GM21786 (cell line): ENCODE data around the gene TRIM38.
"Not testable (repeated sequence)": the region's sequence is repeated elsewhere in the genome, so short reads cannot be mapped to it uniquely, and the experiment has no call there.

Experiments used
- ATAC-seq: cut with Tn5 transposase; IDR thresholded peaks from one replicate; pipeline ENCODE4 v1.9.1; 2021; ENCODE audit not compliant: unreplicated experiment

Gene TRIM38, protein sequence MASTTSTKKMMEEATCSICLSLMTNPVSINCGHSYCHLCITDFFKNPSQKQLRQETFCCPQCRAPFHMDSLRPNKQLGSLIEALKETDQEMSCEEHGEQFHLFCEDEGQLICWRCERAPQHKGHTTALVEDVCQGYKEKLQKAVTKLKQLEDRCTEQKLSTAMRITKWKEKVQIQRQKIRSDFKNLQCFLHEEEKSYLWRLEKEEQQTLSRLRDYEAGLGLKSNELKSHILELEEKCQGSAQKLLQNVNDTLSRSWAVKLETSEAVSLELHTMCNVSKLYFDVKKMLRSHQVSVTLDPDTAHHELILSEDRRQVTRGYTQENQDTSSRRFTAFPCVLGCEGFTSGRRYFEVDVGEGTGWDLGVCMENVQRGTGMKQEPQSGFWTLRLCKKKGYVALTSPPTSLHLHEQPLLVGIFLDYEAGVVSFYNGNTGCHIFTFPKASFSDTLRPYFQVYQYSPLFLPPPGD

DNA sequence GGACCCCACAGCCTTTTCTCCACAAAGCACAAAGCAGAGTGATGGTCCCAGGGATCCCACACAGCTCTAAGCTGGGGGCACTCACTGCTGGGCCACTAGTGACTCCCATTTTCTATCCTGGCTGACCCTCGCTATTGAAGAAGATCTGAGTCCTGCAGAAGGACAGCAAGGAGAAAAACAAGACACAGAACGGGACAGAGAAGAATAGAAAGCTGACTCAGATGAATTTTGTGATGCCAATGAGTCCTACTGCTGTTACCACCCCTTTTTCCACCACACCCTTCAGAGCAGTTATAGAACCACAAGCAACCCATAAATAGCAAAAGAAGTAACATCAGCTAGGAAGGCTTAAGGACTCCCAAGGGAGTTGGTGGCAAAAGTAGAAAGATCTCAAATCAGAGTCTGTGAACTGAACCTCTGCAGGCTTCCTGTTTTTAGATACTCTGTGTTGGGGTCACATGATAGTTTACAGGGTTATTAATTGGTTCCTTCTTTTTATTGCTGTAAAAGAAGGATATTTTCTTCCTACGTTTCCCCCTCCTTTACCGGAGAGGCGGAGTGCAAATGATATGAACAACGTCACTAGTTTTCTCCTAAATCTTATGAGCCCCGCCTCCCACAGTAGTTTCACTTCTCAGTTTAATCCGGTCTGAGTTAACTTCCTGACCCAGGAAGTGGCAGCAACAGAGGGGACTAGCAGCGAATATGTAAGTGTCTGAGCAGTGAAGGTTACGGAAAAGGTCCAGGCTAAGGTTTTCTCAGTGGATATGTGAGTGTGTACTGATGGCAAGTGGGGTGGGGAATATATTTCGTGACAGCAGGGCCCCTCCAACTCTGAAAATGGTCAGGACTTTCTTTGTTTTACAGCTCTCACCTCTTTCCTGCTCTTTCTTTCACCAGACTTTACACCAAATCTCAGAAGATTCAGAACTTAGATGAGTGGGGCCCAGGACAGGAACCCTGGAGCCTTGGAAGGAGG is at the start of gene TRIM38:
TSS of gene TRIM38 (plus strand) at position 654 of the 979 bp plus-strand sequence. CDS start 3,721 bp downstream, outside the sequence.
- peak; percentile 75 for ATAC-seq

DNA sequence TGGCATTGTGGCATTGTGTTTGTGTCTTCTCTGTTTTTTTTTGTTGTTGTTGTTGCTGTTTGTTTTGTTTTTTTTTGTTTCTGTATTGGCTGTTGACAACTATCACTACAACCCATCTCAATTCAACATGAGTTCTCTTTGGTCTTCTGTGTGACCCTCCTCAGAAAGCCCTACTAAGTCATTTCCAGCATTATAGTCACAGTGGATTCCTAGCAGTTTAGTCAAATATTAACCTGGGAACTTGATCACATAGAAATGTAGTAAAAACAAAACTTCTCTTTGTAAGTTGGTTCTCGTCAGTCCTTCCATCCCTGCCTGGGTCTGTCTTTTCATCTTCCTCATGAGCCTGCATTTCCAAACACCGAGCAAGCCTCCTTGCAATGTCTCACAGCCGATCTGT is 48.9 kb upstream of the TRIM38 start:
- no peak for ATAC-seq

DNA sequence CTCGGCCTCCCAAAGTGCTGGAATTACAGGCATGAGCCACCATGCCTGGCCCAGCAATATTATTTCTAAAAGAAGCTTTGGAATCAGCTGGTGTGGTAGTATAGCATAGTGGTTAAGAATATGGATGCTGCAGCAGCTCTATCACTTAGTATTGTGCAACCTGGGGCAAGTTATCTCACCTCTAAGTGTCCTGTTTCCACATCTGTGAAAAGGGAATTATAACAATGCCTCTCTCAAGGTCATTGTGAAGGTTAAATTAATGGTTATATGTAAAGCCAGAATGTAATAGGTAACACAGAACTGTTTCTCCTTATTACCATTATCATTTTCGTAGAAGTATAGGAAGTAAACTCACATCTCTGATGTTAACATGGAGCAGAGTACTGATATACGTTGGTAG is 46.3 kb upstream of the TRIM38 start:
- no peak for ATAC-seq

DNA sequence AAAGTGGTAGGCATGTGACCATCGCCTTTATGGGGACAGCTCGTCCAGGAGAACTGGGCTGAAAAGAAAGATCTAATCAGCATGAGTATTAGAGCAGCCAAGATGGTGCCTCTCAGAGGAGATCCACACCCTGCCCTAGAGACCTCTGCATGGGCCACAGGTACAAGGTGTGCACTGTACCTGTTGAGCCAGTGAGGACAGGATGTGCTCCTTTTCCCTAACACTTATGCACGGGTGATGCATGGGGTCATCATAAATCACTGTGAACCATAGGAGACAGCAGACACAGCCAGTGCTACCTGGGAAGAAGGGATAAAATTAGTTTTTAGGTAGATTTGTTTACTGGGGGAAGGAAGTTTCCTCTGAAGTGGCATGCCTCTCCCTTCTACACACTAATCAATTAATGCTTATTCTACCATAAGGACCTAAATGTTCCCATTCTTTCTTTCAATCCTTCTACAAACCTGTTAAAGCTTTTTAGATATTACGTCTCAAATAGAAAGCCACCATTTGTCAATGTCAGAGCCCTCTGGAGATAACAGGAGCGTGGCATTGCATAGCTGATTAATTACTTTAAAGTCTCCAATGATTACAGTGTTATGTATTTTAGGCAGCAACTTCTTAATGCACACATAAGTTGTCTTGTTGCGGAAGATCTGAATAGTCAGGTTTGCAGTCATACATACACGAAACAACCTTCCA is 45.7 kb upstream of the TRIM38 start:
- ATAC-seq, result no peak

DNA sequence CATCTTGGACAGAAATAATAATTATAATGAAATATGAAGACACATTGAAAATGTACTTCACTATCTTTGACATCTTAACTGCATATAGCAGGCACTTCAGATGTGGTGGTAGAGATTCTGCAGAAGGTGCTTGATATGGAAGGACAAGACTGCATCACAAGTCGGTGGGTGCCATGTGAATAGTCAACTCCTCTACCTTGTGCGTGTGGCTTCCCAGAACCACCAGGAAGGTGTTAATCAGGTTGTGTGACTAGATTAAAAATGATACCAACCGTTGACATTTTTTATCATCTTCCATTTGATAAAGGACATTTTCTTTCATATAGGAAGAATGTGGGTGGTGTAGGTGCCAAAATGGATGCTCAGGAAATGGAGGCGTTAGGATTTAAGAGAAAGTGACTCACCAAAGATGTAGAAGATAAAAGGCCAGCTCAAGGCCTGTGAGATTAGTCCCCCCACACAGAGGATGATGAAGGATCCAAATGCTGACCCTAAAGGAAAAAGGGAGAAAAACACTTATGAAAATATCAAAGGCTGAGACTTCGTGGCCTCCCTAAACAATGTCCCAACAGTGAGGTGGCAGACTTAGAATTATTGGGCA is 44.4 kb upstream of the TRIM38 start:
- no peak for ATAC-seq

DNA sequence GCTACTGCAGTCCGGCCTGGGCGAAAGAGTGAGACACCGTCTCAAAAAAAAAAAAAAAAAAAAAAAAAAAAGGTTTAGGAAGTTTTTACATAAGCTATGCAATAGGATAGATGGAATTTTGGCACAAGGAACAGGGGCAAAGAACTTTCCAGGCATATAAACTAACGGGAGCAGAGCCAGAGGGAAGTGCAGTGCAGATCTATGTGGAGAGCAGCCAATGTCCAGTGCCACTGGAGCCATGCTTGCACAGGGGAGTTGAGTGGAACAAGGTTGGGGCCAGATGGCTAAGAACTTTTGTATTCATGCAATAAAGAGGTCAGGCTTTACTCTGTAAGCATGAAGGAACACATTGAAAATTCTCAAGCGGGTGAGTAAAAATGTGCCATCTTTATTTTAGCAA is 42.9 kb upstream of the TRIM38 start:
- no peak for ATAC-seq

DNA sequence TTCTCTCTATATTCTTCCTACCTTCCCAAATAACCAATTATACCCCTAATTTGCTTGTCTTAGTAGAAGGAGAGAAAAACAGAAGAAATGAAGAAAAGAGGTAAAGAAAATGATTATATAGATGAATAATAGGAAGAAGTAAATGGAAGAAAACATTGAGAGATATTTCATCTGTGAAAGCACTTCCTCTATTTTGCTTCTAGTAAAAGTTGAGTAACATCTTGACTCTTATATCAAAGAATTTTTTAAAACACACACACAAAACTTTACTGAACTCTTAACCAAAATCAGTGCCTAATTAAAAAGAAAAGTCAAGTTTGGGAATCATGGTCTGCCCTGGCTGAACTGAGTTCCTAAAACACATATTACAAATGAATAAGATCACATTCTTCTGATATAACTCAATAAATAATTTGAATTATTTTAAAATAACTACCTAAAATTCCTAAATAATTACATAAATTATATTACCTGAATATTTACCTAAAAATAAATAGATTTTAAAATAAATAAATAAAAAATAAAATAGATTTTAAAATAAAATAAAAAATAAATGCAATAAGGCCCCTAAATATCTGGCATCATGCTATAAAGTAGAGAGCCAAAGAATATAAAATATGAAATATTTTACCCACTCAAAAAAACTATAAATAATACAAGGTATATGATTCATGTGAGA is 40.9 kb upstream of the TRIM38 start:
- no peak for ATAC-seq

DNA sequence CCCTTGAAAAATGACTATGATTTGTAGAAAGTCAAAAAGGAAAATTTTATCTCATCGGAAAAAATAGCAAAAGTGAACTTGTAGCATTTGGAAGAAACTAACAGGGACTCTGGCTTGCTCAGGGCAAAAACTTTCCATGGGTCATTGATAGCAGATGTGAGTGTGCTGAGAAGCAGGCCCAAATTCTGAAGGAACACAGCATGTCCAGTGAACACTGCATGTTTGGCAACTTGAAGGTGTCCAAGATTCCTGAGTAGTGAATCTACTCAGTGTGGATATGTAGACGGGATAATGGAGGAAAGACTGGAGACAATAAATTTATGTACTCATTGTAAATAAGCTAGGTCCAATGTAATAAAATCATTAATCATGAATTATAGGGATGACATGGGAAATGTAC is 40.3 kb upstream of the TRIM38 start:
- no peak for ATAC-seq

DNA sequence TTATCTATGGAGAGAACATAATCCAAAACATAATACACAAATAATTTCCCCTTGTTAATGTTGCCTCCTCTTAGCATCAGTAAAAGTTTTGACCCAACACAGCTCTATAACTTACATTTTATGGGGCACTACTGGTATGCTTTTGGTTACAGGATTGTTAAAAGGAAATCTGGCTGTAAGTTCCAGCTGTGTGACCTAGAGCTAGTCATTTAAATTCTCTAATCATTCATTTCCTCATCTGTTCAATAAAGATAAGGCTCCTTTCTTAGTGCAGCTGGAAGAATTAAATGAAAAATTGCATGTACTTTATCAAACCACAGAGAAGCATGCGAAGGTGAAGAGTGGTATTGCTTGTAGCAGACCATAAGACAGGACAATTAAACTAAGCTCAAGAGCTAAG is 36.7 kb upstream of the TRIM38 start:
- no peak for ATAC-seq

DNA sequence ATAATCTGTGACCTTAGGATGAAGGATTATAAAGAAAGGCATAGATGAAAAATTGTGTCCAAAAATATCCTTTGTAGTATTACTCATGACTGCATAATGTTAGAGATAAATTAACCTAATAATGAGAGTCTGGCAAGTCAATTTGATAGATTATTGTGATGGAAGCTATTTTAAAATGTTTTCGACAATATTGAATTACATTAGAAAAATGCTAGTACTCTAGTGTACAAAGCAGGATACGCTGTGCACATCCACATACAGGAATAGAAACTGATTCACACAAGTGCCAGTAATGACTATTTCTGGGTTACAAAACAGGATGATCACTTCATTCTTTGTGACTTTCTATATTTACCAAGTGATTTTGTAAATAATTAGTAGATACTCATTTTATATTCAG is 35.4 kb upstream of the TRIM38 start:
- no peak for ATAC-seq

DNA sequence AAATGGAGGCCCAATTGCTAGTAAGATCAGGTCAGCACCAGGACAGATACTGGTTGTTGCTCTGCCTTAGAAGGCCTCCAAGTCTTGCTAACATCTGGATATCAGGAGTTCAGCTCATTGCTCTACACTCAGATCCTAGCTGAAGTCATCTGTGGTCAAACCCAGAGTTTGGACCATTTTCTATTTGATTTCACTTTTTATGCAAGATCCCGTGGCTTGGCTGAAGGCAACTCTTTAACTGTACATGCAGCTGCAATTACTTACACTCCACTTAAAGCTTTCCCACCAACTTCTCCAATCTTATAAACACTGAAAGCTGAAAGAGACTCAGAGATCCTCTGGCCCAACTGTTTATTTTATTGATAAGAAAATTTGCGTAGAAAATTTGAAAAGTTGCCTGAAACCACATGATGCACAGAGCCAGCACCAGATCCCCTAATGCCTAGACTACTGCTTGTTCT is 34.8 kb upstream of the TRIM38 start:
- ATAC-seq, result no peak

DNA sequence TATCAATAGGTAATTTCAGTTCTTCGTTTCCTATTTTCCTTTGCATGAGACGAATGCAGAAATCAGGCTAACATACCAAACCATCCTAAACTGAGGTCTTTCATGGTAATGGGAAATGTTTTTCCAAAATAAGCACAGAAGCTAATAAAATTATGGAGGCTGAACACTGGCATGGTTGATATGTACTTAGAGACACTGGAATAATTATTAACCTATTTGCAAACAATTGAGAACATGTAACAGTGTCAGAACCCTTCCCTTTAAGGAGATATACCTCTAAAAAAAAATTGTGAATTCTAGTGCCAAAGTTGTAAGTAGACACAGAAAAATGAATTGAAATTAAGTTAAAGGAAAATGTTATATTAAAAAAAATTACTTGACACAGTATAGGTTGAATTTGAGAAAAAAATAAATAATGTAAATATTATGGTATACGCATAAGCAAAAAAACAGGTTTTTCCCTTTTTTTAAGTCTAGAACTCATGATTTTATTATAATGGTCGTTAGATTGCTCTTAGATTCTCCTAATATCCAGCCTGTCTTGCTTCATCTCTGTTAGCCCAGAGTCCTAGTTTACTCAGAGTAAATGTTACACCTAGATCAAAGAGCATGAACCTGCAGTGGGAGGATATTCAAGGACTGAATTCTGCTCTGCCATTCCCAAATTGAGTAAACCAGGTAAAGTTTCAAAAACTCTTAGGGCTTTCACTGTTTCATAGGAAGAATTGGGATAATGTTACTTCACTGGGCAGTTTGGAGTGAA is 33.9 kb upstream of the TRIM38 start:
- ATAC-seq, result no peak

DNA sequence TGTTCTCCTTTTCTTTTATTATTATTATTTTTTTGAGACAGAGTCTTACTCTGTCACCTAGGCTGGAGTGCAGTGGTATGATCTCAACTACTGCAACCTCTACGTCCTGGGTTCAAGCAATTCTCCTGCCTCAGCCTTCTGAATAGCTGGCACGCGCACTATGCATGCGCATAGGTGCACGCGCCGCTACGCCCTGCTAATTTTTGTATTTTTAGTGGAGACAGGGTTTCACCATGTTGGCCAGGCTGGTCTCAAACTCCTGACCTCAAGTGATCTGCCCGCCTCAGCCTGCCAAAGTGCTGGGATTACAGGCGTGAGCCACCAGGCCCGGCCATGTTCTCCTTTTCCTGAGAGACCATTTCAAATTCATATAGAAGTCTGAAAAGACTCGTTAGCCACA is 32.8 kb upstream of the TRIM38 start:
- ATAC-seq, result not testable (repeated sequence)

DNA sequence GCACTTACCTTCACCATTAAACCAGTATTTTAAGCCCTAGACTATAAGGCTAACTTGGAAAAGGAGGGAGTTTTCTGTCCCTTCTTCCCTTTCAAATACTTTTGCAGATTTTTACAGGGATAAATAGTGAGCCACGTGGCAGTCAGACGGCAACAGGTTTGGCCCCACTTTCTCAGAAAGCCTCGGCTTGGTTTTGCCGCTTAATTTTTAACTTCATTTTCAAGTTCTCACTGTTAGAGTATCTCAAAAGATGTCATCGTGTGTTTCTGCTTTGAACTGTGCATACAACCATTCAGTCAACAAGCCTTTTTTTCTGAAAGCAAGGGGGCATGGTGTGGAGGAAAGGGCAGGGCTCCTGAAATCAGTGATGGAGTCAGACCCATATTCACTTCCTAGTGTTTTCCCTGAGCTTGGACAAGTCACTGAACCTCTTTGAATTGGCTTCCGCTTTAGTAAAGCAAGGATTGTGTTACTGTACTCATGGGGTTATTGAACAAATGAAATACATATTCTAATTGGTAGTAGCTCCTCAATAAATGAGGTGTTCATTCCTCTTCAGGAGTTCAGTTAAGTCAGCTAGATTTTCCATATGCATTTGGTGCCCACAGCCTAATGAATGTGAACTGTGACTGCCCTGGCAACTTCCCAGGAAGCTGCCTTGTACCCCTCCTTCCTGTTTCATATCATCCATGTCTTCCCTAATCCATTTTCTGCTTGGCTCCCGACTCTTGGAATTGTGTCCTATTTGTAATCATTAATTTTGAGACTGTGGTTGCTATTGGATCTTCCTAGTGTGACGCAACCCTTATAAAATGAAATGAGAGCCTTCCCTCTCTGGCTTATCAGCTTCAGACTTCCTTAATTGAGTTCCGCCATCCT is 31.8 kb upstream of the TRIM38 start, which contains the start of gene SLC17A2:
TSS of gene SLC17A2 (minus strand) at position 160 of the 879 bp plus-strand sequence. CDS start 4,895 bp downstream, outside the sequence.
- no peak for ATAC-seq

DNA sequence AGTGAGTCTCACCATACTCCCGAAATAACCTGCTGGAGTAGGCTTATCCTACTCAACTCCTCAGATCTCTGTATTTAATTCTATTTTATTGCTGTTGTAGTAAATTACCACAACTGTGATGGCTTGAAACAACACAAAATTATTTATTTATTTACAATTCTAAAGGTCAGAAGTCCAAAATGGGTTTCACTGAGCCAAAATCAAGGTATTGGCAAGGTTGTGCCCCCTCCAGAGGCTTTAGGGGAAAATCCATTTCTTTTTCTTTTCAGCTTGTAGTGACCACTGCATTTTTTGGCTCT is 31.2 kb upstream of the TRIM38 start:
- no peak for ATAC-seq

DNA sequence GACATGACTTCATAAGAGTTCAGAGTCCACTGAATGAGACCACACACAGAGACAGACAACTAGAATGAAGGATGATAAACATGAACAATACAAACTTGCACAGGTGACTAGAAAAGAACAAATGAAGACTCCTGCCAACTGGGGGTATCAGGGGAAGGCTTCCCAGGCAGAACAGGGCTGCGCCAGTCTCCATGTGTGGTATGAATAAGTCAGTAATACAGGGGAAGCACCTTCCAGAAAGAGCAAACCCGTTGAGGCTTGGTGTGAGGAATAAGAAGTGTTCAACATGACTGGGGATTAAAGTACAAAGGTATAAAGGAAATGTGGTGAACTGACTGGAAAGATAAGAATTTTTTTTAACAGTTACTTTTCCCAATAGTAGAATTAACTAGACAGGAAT is 28.4 kb upstream of the TRIM38 start:
- no peak for ATAC-seq

DNA sequence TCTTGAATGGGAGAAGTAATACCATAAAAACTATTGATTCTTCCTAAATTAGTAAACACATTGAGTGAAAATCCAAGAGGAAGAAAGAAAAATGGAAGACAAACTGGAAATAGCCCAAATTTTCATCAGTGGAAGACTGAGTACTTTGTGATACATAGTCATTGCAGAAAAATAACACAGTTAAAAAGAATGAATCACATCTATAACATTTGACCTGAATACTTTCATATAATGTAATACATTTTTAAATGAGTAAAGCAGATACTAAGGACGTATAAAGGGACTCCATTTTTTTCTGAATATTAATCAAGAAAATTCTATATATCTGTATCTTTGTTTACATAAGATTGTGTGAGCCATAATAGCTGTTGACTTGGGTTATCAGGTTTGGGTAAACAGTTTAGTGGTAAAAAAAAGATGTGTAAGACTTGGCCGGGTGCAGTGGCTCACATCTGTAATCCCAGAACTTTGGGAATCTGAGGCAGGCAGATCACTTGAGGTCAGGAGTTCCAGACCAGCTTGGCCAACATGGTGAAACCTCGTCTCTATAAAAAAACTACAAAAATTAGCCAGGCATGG is 27.8 kb upstream of the TRIM38 start:
- ATAC-seq, result no peak

DNA sequence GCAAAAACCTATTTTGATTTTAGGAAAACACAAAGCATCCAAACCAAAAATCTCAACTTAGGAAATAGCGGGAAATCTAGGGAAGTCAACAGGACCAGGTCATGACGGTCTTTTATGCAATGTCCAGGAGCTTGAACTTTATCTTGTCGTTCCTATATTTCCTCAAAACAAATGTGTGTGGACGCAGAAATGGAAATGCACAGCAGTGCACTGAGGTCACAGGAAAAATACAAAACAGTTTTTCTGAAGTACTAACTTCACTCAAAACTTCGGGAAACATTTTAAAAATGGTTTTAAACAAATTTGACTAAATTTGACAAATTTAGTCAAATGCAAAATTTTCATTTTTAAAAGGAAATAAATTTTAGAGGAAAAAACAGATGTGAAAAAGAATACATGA is 26.6 kb upstream of the TRIM38 start:
- ATAC-seq, result no peak
